Cardiac ventricle fibroblast (primary cell): Measurements from ENCODE around the gene CLIC5. TPM values are rescaled to one million over a fixed set of nuclear protein-coding genes. Genes with fewer than 3 reads are reported as not detected.

ENCODE experiments used
- total RNA-seq: library from RNA; depleted of rRNA; stranded (reverse); fragments of >200 nt; gene quantifications from 2 replicates; pipeline ENCODE4 v1.2.3, GENCODE V29; 2015

The CLIC5 gene
- 0.25 TPM in 1 of 2 replicates, not detected in the other for total RNA-seq

DNA sequence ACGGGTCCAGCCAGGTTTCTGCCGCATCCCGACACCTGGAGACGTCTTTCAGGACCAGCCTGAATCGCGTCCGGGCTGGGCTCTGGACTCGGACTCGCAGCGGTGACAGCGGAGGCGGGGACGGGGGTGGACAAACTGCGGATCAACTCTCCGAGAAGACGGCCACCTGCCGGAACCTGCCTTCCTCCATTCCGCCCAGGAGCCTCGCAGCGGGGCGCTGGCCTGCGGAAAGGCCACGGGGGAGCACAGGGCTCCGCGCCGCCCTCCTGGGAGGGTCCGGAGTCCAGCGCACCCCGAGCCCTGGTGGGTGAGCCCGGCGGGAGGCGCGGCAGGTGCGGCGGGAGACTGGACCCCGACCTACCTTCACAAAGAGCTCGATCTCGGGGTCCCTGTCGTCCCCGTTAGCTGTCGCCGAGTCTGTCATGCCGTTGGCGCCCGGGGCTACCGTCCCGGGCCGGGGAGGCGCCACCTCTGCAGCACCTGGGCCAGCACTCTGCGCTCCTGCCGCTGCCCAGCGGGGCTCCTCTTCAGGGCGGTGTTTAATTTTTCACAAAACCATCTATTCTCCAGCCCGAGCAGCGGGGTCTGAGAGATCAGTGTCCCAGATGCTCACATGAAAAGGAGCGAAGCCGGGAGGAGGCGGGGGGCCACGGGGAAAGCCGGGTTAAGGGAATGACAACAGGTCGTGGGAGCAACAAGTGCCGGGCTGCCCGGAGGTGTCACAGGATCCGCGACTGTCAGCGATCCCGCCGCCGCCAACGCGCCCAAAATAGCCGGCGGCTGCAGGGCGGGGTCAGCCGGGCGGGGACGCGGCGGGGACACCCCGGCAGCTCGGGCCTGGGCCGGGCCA lies at the start of gene CLIC5:
TSS of gene CLIC5 (minus strand) at position 742 of the 850 bp plus-strand sequence. CDS start at position 424, 318 bp downstream.

Other genes starting within 250 kb of the CLIC5 start
- gene ENPP4, start 114.1 kb upstream of the CLIC5 start, total RNA-seq, result 0.31 and 0.59 TPM in 2 replicates
- gene ENPP5, start 155.1 kb upstream of the CLIC5 start, total RNA-seq, result 0.39 and 1.3 TPM in 2 replicates